ENCODE results near the gene DNAJC10.

DNAJC10 gene

DNA sequence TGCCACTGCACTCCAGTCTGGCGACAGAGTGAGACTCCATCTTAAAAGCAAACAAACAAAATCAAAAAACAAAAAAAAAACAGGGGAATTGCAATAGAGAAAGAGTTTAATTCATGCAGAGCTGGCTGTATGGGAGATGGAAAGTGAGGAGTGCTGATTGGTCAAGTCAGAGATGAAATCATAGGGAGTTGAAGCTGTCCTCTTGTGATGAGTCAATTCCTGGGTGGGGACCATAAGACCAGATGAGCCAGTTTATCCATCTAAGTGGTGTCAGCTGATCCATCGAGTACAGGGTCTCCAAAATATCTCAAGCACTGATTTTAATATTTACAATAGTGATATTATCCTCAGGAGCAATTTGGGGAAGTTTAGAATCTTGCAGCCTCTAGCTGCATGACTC, 105.1 kb downstream of the DNAJC10 start:
- no peak for TF ChIP-seq TEAD4 (IDR thresholded peaks at IDR 0.05)
- no peak for TF ChIP-seq TAF1 (IDR thresholded peaks at IDR 0.05; ENCODE audit: low read depth)
- TF ChIP-seq, protein P1, sequence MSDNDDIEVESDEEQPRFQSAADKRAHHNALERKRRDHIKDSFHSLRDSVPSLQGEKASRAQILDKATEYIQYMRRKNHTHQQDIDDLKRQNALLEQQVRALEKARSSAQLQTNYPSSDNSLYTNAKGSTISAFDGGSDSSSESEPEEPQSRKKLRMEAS (IDR thresholded peaks at IDR 0.05), result no peak
- TF ChIP-seq CREB1 (IDR thresholded peaks at IDR 0.05; ENCODE audit: low read depth), result no peak
- no peak for TF ChIP-seq ZBTB7A (IDR thresholded peaks at IDR 0.05; ENCODE audit: low read depth)
- TF ChIP-seq EP300 (IDR thresholded peaks at IDR 0.05; ENCODE audit: borderline replicate concordance), result no peak
- TF ChIP-seq TCF12 (IDR thresholded peaks at IDR 0.05; ENCODE audit: low read depth), result no peak
- no peak for TF ChIP-seq RAD21 (IDR thresholded peaks at IDR 0.05; ENCODE audit: low read depth)
- no peak for TF ChIP-seq YY1 (IDR thresholded peaks at IDR 0.05; ENCODE audit: low read depth)
- TF ChIP-seq CEBPB (IDR thresholded peaks at IDR 0.05), result no peak

DNA sequence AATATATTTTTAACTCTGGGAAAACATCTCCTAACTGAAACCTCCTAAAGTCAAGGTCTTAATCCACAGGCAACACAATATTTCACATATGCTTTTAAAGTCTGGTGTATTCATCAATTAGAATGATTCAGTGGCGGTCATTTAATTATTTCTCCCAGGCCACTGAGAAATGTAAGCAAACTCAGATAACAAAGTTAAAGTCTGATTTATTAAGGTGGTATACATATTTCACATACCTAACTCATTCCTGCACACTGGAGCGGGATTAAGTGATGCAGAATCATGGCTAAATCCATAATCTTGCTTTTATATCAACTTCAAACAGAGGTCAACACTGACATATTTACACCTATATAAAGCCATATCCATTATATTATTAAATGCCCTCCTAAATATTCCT, 106.7 kb downstream of the DNAJC10 start:
- no peak for TF ChIP-seq EP300 (IDR thresholded peaks at IDR 0.05; ENCODE audit: borderline replicate concordance)
- TF ChIP-seq, protein P2, sequence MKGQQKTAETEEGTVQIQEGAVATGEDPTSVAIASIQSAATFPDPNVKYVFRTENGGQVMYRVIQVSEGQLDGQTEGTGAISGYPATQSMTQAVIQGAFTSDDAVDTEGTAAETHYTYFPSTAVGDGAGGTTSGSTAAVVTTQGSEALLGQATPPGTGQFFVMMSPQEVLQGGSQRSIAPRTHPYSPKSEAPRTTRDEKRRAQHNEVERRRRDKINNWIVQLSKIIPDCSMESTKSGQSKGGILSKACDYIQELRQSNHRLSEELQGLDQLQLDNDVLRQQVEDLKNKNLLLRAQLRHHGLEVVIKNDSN (IDR thresholded peaks at IDR 0.05), result no peak

DNA sequence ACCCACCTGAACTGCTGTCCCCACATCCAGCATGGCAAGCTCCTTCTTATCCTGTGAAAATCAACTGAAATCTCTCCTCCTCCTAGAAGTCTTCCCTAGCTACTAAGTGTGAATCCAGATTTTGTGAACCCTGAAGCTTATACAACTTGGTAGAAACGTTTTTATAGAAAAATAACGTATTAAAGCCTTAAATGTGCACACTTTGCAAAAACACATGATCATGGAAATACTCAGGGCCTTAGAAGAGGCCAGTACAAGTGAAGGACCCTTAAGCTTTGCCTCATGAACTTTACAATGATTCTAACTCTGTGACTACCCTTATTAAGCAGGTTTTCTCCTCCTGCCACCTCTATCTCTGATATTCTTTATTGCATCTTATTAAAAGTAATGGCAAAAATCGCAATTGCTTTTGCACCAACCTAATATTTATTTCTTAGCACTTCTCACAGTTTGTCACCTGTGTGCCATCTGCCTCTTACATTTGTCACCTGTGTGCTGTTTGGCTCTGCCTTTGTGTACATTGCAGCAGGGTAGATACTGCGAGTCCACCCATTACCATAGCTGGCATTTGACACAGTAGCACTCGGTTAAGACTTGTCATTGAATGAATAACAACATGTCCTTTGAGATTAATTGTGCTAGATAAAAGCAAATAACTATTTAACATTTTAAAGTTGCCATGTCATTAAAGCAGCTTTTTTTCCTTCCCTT, 108.2 kb downstream of the DNAJC10 start:
- TF ChIP-seq NFIC (IDR thresholded peaks at IDR 0.05), result no peak
- TF ChIP-seq TEAD4 (IDR thresholded peaks at IDR 0.05), result no peak
- TF ChIP-seq, protein P3, sequence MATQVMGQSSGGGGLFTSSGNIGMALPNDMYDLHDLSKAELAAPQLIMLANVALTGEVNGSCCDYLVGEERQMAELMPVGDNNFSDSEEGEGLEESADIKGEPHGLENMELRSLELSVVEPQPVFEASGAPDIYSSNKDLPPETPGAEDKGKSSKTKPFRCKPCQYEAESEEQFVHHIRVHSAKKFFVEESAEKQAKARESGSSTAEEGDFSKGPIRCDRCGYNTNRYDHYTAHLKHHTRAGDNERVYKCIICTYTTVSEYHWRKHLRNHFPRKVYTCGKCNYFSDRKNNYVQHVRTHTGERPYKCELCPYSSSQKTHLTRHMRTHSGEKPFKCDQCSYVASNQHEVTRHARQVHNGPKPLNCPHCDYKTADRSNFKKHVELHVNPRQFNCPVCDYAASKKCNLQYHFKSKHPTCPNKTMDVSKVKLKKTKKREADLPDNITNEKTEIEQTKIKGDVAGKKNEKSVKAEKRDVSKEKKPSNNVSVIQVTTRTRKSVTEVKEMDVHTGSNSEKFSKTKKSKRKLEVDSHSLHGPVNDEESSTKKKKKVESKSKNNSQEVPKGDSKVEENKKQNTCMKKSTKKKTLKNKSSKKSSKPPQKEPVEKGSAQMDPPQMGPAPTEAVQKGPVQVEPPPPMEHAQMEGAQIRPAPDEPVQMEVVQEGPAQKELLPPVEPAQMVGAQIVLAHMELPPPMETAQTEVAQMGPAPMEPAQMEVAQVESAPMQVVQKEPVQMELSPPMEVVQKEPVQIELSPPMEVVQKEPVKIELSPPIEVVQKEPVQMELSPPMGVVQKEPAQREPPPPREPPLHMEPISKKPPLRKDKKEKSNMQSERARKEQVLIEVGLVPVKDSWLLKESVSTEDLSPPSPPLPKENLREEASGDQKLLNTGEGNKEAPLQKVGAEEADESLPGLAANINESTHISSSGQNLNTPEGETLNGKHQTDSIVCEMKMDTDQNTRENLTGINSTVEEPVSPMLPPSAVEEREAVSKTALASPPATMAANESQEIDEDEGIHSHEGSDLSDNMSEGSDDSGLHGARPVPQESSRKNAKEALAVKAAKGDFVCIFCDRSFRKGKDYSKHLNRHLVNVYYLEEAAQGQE (IDR thresholded peaks at IDR 0.05; ENCODE audit: low read depth), result no peak
- TF ChIP-seq TAF1 (IDR thresholded peaks at IDR 0.05; ENCODE audit: low read depth), result no peak
- TF ChIP-seq, protein P1 (IDR thresholded peaks at IDR 0.05), result no peak
- no peak for TF ChIP-seq FOXM1 (IDR thresholded peaks at IDR 0.05; ENCODE audit: borderline replicate concordance, low read depth)
- no peak for TF ChIP-seq TCF12 (IDR thresholded peaks at IDR 0.05; ENCODE audit: low read depth)
- TF ChIP-seq, protein P2 (IDR thresholded peaks at IDR 0.05), result no peak

DNA sequence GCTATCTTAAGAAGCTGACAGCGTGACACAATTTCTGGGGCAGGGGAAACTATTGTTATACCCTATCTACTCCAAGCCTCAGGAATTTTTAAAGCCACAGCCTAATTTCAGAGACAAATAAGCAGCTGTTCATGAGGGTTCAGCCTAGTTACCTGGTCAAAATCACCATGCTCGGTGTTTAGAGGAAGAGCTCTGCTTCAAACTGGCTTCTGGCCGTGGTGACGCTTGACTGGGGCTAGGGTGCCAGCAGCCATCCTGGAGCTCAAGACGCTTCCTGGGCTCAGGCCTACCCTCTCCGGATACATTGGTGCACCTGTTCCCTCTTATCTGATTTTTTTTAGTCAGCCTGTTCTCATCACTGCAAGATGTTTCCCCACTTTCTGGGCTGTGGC, 108.7 kb downstream of the DNAJC10 start:
- TF ChIP-seq EP300 (IDR thresholded peaks at IDR 0.05; ENCODE audit: borderline replicate concordance) (no peak), RAD21 (IDR thresholded peaks at IDR 0.05; ENCODE audit: low read depth) (no peak), CEBPB (IDR thresholded peaks at IDR 0.05) (no peak), YY1 (IDR thresholded peaks at IDR 0.05; ENCODE audit: low read depth) (no peak), EGR1 (IDR thresholded peaks at IDR 0.05) (no peak), CREB1 (IDR thresholded peaks at IDR 0.05; ENCODE audit: low read depth) (no peak), TAF1 (IDR thresholded peaks at IDR 0.05; ENCODE audit: low read depth) (no peak), TCF12 (IDR thresholded peaks at IDR 0.05; ENCODE audit: low read depth) (no peak), TEAD4 (IDR thresholded peaks at IDR 0.05) (no peak), FOXM1 (IDR thresholded peaks at IDR 0.05; ENCODE audit: borderline replicate concordance, low read depth) (no peak), ZBTB7A (IDR thresholded peaks at IDR 0.05; ENCODE audit: low read depth) (no peak), NFIC (IDR thresholded peaks at IDR 0.05) (no peak)
- TF ChIP-seq, protein P2 (IDR thresholded peaks at IDR 0.05), result no peak
- TF ChIP-seq, protein P3 (IDR thresholded peaks at IDR 0.05; ENCODE audit: low read depth), result no peak
- TF ChIP-seq, protein P1 (IDR thresholded peaks at IDR 0.05), result no peak

DNA sequence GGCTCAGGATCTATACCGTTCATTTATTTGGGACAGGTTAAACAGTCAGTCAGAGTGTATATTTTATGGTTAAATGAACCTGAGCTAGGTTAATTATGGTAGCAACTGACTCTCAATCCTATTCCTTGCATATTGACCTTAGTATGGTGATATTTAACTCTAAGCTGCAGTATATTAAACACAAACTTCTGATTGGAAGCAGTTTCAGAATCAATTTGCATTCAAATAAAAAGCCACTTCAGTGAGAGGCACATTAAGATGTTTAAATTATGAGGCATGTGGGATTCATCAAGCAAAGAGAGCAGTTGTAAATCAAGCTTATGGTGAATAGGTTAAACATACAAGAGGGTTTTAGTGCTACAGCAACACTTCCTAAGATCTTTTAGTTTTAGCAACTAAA, 110.0 kb downstream of the DNAJC10 start:
- TF ChIP-seq TEAD4 (IDR thresholded peaks at IDR 0.05) (no peak), TAF1 (IDR thresholded peaks at IDR 0.05; ENCODE audit: low read depth) (no peak)

DNA sequence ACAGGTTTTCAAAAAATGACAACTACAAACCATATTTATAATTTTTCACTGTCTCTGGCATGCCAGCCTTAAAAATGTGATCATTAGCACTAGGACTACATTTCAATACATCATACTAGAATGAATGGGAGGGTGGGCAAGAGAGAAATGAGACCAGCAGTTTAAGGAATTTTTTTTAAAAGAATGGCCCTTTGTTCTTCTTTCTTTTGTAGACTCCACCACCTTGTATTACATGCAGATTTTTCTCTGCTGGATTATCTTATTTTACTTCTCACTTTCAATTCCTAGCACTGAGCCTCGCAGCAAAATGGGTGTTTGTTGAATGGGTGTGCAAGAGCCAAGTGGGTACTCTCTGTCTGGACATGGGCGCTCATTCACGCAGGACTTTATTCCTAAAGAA, 110.4 kb downstream of the DNAJC10 start:
- TF ChIP-seq FOXM1 (IDR thresholded peaks at IDR 0.05; ENCODE audit: borderline replicate concordance, low read depth) (no peak), TCF12 (IDR thresholded peaks at IDR 0.05; ENCODE audit: low read depth) (no peak), YY1 (IDR thresholded peaks at IDR 0.05; ENCODE audit: low read depth) (no peak), ZBTB7A (IDR thresholded peaks at IDR 0.05; ENCODE audit: low read depth) (no peak), TAF1 (IDR thresholded peaks at IDR 0.05; ENCODE audit: low read depth) (no peak), CREB1 (IDR thresholded peaks at IDR 0.05; ENCODE audit: low read depth) (no peak), RAD21 (IDR thresholded peaks at IDR 0.05; ENCODE audit: low read depth) (no peak), EP300 (IDR thresholded peaks at IDR 0.05; ENCODE audit: borderline replicate concordance) (no peak), NFIC (IDR thresholded peaks at IDR 0.05) (no peak), TEAD4 (IDR thresholded peaks at IDR 0.05) (no peak), CEBPB (IDR thresholded peaks at IDR 0.05) (no peak)
- TF ChIP-seq, protein P3 (IDR thresholded peaks at IDR 0.05; ENCODE audit: low read depth), result no peak
